Calu3 (cell line): ENCODE data around the gene TUBB1. TPM values are rescaled to one million over a fixed set of nuclear protein-coding genes. Genes with fewer than 3 reads are reported as not detected.

Source experiments
- BruUV-seq: library from RNA; stranded (reverse); fragments of 400-500 nt; replicated peaks from 2 replicates; lab custom pipeline; 2021; lab: Mats Ljungman, UMichigan
- CTCF ChIA-PET: fragments of 300-600 bp; sonication (Branson Sonifier 250); formaldehyde crosslinking; loops from one replicate; lab custom pipeline; 2022; ENCODE audit warnings: antibody characterized with exemption; lab: Charles Lee
- DNase-seq: peaks from one replicate; pipeline ENCODE4 v3.0.0; 2022
- H3K27ac Mint-ChIP-seq: one replicate; pipeline ENCODE4 v1.8.0; 2022; ENCODE audit warnings: mixed read lengths; ENCODE audit not compliant: unreplicated experiment
- H3K27me3 Mint-ChIP-seq: one replicate; pipeline ENCODE4 v1.8.0; 2022; ENCODE audit warnings: mixed read lengths; ENCODE audit not compliant: unreplicated experiment
- H3K36me3 Mint-ChIP-seq: one replicate; pipeline ENCODE4 v1.8.0; 2022; ENCODE audit warnings: mild to moderate bottlenecking, moderate library complexity, mixed read lengths; ENCODE audit not compliant: insufficient read depth, unreplicated experiment
- H3K4me1 Mint-ChIP-seq: one replicate; pipeline ENCODE4 v1.8.0; 2022; ENCODE audit warnings: mild to moderate bottlenecking, low read depth, mixed read lengths; ENCODE audit not compliant: unreplicated experiment
- H3K4me3 Mint-ChIP-seq: one replicate; pipeline ENCODE4 v1.8.0; 2022; ENCODE audit warnings: mild to moderate bottlenecking, low read depth, moderate library complexity, mixed read lengths; ENCODE audit not compliant: unreplicated experiment
- H3K9me3 Mint-ChIP-seq: one replicate; pipeline ENCODE4 v1.8.0; 2022; ENCODE audit warnings: low read depth, mixed read lengths; ENCODE audit not compliant: unreplicated experiment
- CTCF ChIP-seq: fragments of 200-600 bp; IDR thresholded peaks from one replicate; pipeline ENCODE4 v1.8.0; 2022; ENCODE audit warnings: antibody characterized with exemption; ENCODE audit not compliant: unreplicated experiment
- intact Hi-C: fragments of 100-400 bp; cut with micrococcal nuclease; formaldehyde crosslinking; loops from one replicate; pipeline ENCODE4 v1.10.0; 2022; ENCODE audit not compliant: unreplicated experiment
- total RNA-seq: library from RNA; stranded (reverse); gene quantifications from 2 replicates; pipeline ENCODE4 v1.2.3, GENCODE V29; 2022

TUBB1 gene
- total RNA-seq, 1 experiment from 2014 or later = not detected

GRCh38 chr20:59006864-59007664 lies 12.2 kb upstream of the TUBB1 start, which contains the start of gene CTSZ:
CTSZ (minus strand) TSS chr20:59007254; CDS start chr20:59007128, 126 bp downstream.
- DNase-seq = peak; percentile 72
- Mint-ChIP-seq H3K36me3 (peaks cover 49% of the 10 kb centered on the region), H3K9me3 (no peaks in the 10 kb centered on the region), H3K4me3 (peak within 1 kb of the TSS; percentile 78), H3K27ac (peak within 1 kb of the TSS; percentile 30), H3K4me1 (peaks cover 47% of the 10 kb centered on the region), H3K27me3 (no peaks in the 10 kb centered on the region)
- CTCF ChIA-PET = no interaction called here
- TF ChIP-seq CTCF = no peak
- no TSS peak for BruUV-seq
- intact Hi-C loops = no loop called here

GRCh38 chr20:59007665-59008511 lies 11.3 kb upstream of the TUBB1 start:
- no peak for DNase-seq
- Mint-ChIP-seq H3K36me3 (peaks cover 44% of the 10 kb centered on the region), H3K27ac (no peak overlapping the region), H3K9me3 (no peaks in the 10 kb centered on the region), H3K4me3 (peak overlapping the region; percentile 78), H3K4me1 (peaks cover 54% of the 10 kb centered on the region), H3K27me3 (no peaks in the 10 kb centered on the region)
- no TSS peak for BruUV-seq
- CTCF ChIA-PET = interaction anchor here (1.2 kb wide), 1 partner anchor 29 kb away, joined by 3 read pairs; no protein-coding TSS in a partner anchor
- intact Hi-C loops = no loop called here
- no peak for TF ChIP-seq CTCF

- no peak for TF ChIP-seq CTCF
- intact Hi-C loops = no loop called here
- peaks cover 52% of the 10 kb centered on the region for H3K4me1 Mint-ChIP-seq
- no peak overlapping the region for H3K27ac Mint-ChIP-seq
- H3K9me3 Mint-ChIP-seq = no peaks in the 10 kb centered on the region
- DNase-seq = no peak
- no TSS peak for BruUV-seq
- H3K4me3 Mint-ChIP-seq = peak overlapping the region; percentile 78
- H3K27me3 Mint-ChIP-seq = no peaks in the 10 kb centered on the region
- CTCF ChIA-PET = interaction anchor here (0.7 to 1.2 kb wide), 2 partner anchors 16 to 30 kb away, joined by 3 to 7 read pairs; no protein-coding TSS in a partner anchor
- peaks cover 41% of the 10 kb centered on the region for H3K36me3 Mint-ChIP-seq
These were observed 10.4 kb upstream of the TUBB1 start for GRCh38 chr20:59008715-59009336.
